A673 (cell line): Measurements from ENCODE around the gene OLFM1. TPM values are rescaled to one million over a fixed set of nuclear protein-coding genes. Genes with fewer than 3 reads are reported as not detected.

ENCODE experiments used
- BruUV-seq: library from RNA; stranded (reverse); fragments of 400-500 nt; replicated peaks from 2 replicates; lab custom pipeline; 2021; lab: Mats Ljungman, UMichigan
- CTCF ChIA-PET: fragments of 300-600 bp; sonication (Branson Sonifier 250); formaldehyde crosslinking; loops from one replicate; lab custom pipeline; 2022; ENCODE audit warnings: antibody characterized with exemption; lab: Charles Lee
- POLR2A ChIA-PET: fragments of 300-600 bp; sonication (Branson Sonifier 250); formaldehyde crosslinking; loops from one replicate; lab custom pipeline; 2022; ENCODE audit warnings: antibody characterized with exemption; ENCODE audit not compliant: low non-redundant PET; lab: Charles Lee
- DNase-seq: peaks from one replicate; pipeline ENCODE4 v3.0.0-alpha.2; 2015; ENCODE audit warnings: low spot score
- H3K27ac ChIP-seq: fragments of 200-600 bp; sonication (generic); 2 replicates; pipeline ENCODE4 v1.5.1; 2016; ENCODE audit warnings: mixed run types, low read depth, mild to moderate bottlenecking, mixed read lengths, antibody characterized with exemption, low read length; ENCODE audit not compliant: poor library complexity, severe bottlenecking
- H3K27me3 ChIP-seq: fragments of 200-600 bp; sonication (generic); replicated peaks from 2 replicates; pipeline ENCODE4 v1.6.1; 2017; ENCODE audit warnings: mixed run types, low read depth, mild to moderate bottlenecking, mixed read lengths, antibody characterized with exemption, low read length; ENCODE audit not compliant: insufficient read depth, poor library complexity
- H3K36me3 ChIP-seq: fragments of 200-600 bp; sonication (generic); 2 replicates; pipeline ENCODE4 v1.6.1; 2016; ENCODE audit warnings: mixed run types, mild to moderate bottlenecking, mixed read lengths, antibody characterized with exemption, low read length; ENCODE audit not compliant: insufficient read depth, poor library complexity, severe bottlenecking
- H3K4me1 ChIP-seq: fragments of 200-600 bp; sonication (generic); 2 replicates; pipeline ENCODE4 v1.6.1; 2017; ENCODE audit warnings: mixed run types, mild to moderate bottlenecking, mixed read lengths, antibody characterized with exemption, low read length; ENCODE audit not compliant: insufficient read depth, poor library complexity, severe bottlenecking
- H3K4me3 ChIP-seq: fragments of 200-600 bp; sonication (generic); 2 replicates; pipeline ENCODE4 v1.5.1; 2016; ENCODE audit warnings: low read depth, mixed run types, mild to moderate bottlenecking, mixed read lengths, low read length; ENCODE audit not compliant: poor library complexity, severe bottlenecking
- H3K9me3 ChIP-seq: fragments of 200-600 bp; sonication (generic); 2 replicates; pipeline ENCODE4 v1.6.1; 2016; ENCODE audit warnings: mixed run types, low read depth, mild to moderate bottlenecking, mixed read lengths, antibody characterized with exemption, low read length; ENCODE audit not compliant: poor library complexity, severe bottlenecking
- CTCF ChIP-seq: fragments of 300-800, 200-600 bp; sonication (generic); conservative IDR thresholded peaks from 2 replicates; pipeline ENCODE4 v1.5.1; 2017; ENCODE audit warnings: low read depth, mild to moderate bottlenecking, antibody characterized with exemption, low read length, moderate library complexity, mixed read lengths
- EZH2 ChIP-seq: fragments of 200-600 bp; sonication (generic); IDR thresholded peaks from 2 replicates; pipeline ENCODE4 v1.6.1; 2017; ENCODE audit warnings: borderline replicate concordance, low read depth, mild to moderate bottlenecking, mixed read lengths, antibody characterized with exemption, low read length; ENCODE audit not compliant: poor library complexity, severe bottlenecking
- intact Hi-C: fragments of 100-400 bp; cut with micrococcal nuclease; formaldehyde crosslinking; loops from one replicate; pipeline ENCODE4 v1.10.0; 2022; ENCODE audit not compliant: unreplicated experiment
- total RNA-seq: library from RNA; stranded (reverse); gene quantifications from 2 replicates; pipeline ENCODE4 v1.2.3, GENCODE V29; 2021

OLFM1 gene
- total RNA-seq, 1 experiment from 2014 or later = 308 TPM

GRCh38 chr9:135073081-135073740 lies 14.3 kb upstream of the OLFM1 start:
- Histone ChIP-seq H3K36me3 (no peaks in the 10 kb centered on the region), H3K9me3 (no peaks in the 10 kb centered on the region), H3K27me3 (no peaks in the 10 kb centered on the region), H3K4me3 (no peak overlapping the region), H3K27ac (no peak overlapping the region), H3K4me1 (peaks cover 11% of the 10 kb centered on the region)
- no TSS peak for BruUV-seq
- ChIA-PET POLR2A (no interaction called here), CTCF (no interaction called here)
- DNase-seq = no peak
- intact Hi-C loops = loop anchor here (10.0 kb wide), 1 partner anchor 628 kb away; no protein-coding TSS in a partner anchor
- TF ChIP-seq CTCF = no peak

GRCh38 chr9:135073741-135074305 lies 13.6 kb upstream of the OLFM1 start:
- intact Hi-C loops = loop anchor here (10.0 kb wide), 1 partner anchor 629 kb away; no protein-coding TSS in a partner anchor
- DNase-seq = no peak
- no peaks in the 10 kb centered on the region for H3K9me3 ChIP-seq
- CTCF ChIA-PET = no interaction called here
- H3K27ac ChIP-seq = no peak overlapping the region
- BruUV-seq = no TSS peak
- H3K36me3 ChIP-seq = no peaks in the 10 kb centered on the region
- TF ChIP-seq CTCF = no peak
- TF ChIP-seq EZH2 = no peak
- peaks cover 11% of the 10 kb centered on the region for H3K4me1 ChIP-seq
- H3K4me3 ChIP-seq = no peak overlapping the region
- H3K27me3 ChIP-seq = no peaks in the 10 kb centered on the region
- POLR2A ChIA-PET = no interaction called here

- intact Hi-C loops = loop anchor here (10.0 kb wide), 1 partner anchor 630 kb away; no protein-coding TSS in a partner anchor
- DNase-seq = no peak
- ChIA-PET POLR2A (no interaction called here), CTCF (no interaction called here)
- no peaks in the 10 kb centered on the region for H3K27me3 ChIP-seq
- peak overlapping the region; percentile 53 for H3K27ac ChIP-seq
- TF ChIP-seq EZH2 = no peak
- TF ChIP-seq CTCF = no peak
- H3K4me3 ChIP-seq = peak overlapping the region; percentile 84
- H3K36me3 ChIP-seq = no peaks in the 10 kb centered on the region
- H3K4me1 ChIP-seq = peaks cover 11% of the 10 kb centered on the region
- no TSS peak for BruUV-seq
- H3K9me3 ChIP-seq = no peaks in the 10 kb centered on the region
Measured at GRCh38 chr9:135074354-135075233, 12.9 kb upstream of the OLFM1 start.
